ENCODE measurements around the gene TCEAL5.
"Not testable (repeated sequence)": the region's sequence is repeated elsewhere in the genome, so short reads cannot be mapped to it uniquely, and the experiment has no call there.

Gene TCEAL5

DNA sequence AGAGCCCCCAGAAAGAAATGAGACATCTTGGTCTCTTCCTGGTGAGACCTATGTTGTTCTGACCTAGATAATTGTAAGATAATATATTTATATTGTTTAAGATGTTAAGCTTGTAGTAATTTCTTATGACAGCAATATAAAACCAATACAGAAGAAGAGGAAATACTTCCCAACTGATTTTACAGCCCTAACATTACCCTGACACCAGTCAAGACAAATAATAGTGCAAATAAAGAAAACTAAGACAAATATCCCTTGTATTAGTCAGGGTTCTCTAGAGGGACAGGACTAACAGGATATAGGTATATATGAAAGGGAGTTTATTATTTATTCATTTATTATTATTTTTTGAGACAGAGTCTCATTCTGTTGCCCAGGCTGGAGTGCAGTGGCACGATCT lies 40.3 kb downstream of the TCEAL5 start:
- TF ChIP-seq, protein P1, sequence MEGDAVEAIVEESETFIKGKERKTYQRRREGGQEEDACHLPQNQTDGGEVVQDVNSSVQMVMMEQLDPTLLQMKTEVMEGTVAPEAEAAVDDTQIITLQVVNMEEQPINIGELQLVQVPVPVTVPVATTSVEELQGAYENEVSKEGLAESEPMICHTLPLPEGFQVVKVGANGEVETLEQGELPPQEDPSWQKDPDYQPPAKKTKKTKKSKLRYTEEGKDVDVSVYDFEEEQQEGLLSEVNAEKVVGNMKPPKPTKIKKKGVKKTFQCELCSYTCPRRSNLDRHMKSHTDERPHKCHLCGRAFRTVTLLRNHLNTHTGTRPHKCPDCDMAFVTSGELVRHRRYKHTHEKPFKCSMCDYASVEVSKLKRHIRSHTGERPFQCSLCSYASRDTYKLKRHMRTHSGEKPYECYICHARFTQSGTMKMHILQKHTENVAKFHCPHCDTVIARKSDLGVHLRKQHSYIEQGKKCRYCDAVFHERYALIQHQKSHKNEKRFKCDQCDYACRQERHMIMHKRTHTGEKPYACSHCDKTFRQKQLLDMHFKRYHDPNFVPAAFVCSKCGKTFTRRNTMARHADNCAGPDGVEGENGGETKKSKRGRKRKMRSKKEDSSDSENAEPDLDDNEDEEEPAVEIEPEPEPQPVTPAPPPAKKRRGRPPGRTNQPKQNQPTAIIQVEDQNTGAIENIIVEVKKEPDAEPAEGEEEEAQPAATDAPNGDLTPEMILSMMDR (IDR thresholded peaks at IDR 0.05; ENCODE audit: low read depth, low read length) = no peak
- in situ Hi-C loops (cut with HindIII; ENCODE audit: low sequenced_read_pairs) = no loop called here
- no peak for DNase-seq (ENCODE audit: low read depth, low spot score)
- no peak overlapping the region for H3K4me3 ChIP-seq (ENCODE audit: low read depth, low read length)

DNA sequence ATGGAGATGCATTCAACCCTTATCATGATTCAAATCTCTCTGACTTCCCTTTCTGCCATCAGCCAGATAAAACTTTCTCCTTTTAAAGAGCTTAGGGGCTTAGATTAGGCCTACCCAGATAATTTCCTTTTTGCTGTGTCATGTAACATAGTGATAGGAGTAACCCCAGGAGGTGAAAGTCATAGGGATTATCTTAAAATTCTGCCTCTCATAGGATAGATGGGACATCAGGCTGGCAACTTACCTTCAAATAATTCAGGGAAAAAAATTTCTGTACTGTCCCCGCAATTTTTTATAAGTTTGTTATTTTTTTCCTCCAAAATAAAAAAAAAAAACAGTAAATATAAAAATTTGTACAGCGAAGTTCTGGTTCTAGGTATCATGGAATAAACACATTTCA lies 40.9 kb downstream of the TCEAL5 start:
- in situ Hi-C loops (cut with HindIII; ENCODE audit: low sequenced_read_pairs); DNase-seq (ENCODE audit: low read depth, low spot score); H3K4me3 ChIP-seq (ENCODE audit: low read depth, low read length): not testable (repeated sequence)

DNA sequence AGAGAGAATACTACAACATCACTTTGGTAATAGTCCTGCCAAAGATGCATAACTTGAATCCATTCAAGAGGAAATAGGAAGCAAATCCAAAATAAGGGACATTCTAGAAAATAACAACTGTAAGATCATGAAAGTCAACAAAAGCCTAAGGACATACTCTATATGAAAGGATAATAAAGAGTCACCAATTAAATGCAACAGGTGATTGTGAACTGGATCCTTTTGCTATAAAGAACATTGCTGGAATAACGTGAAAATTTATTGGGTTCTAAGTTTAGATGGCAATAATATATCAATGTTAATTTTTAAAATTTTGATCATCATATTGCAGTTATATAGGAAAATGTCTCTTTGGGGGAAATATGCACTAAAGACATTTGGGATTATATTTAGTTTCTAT lies 41.7 kb downstream of the TCEAL5 start:
- H3K4me3 ChIP-seq (ENCODE audit: low read depth, low read length) = no peak overlapping the region
- TF ChIP-seq, protein P1 (IDR thresholded peaks at IDR 0.05; ENCODE audit: low read depth, low read length) = no peak
- in situ Hi-C loops (cut with HindIII; ENCODE audit: low sequenced_read_pairs) = no loop called here

DNA sequence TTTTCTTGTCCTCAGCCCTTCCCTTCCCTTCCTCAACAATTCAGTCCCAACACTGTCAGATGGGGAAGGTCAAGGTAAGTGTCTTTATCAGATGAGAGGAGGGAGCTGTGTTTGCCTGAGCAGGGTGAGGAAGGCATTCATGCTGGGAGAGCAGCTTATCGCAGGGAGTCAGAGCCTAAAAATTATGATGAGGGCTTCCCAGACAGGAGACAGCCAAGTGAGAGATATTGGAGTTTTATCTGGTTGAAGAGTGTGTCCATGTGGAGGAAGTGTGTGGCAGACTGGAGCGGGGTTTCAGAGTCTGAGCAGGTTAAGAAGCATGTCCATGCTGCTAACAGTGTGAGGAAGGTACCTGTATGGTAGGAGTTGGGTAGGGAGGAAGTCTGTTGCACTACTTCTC lies 43.3 kb downstream of the TCEAL5 start:
- in situ Hi-C loops (cut with HindIII; ENCODE audit: low sequenced_read_pairs) = no loop called here
- no peak for DNase-seq (ENCODE audit: low read depth, low spot score)
- no peak overlapping the region for H3K4me3 ChIP-seq (ENCODE audit: low read depth, low read length)
- TF ChIP-seq, protein P1 (IDR thresholded peaks at IDR 0.05; ENCODE audit: low read depth, low read length) = no peak

More for the DNA sequence above, 41.7 kb downstream of the TCEAL5 start:
- no peak for DNase-seq (ENCODE audit: low read depth, low spot score)

DNA sequence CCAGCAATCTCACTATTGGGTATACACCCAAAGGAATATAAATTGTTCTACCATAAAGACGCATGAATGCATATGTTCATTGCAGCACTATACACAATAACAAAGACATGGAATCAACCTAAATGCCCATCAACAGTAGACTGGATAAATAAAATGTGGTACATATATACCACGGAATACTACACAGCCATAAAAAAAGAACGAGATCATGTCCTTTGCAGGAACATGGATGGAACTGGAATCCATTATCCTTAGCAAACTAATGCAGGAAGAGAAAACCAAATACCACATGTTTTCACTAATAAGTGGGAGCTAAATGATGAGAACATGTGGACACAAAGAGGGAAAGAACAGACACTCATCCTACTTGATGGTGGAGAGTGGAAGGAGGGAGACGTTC lies 50.6 kb downstream of the TCEAL5 start:
- in situ Hi-C loops (cut with HindIII; ENCODE audit: low sequenced_read_pairs); DNase-seq (ENCODE audit: low read depth, low spot score): not testable (repeated sequence)

More for the DNA sequence above, 50.6 kb downstream of the TCEAL5 start:
- not testable (repeated sequence) for H3K4me3 ChIP-seq (ENCODE audit: low read depth, low read length)

Data from astrocyte of the spinal cord (primary cell).